ENCODE data around the gene MAK.
"Not testable (repeated sequence)": the region's sequence is repeated elsewhere in the genome, so short reads cannot be mapped to it uniquely, and the experiment has no call there.

MAK gene

DNA sequence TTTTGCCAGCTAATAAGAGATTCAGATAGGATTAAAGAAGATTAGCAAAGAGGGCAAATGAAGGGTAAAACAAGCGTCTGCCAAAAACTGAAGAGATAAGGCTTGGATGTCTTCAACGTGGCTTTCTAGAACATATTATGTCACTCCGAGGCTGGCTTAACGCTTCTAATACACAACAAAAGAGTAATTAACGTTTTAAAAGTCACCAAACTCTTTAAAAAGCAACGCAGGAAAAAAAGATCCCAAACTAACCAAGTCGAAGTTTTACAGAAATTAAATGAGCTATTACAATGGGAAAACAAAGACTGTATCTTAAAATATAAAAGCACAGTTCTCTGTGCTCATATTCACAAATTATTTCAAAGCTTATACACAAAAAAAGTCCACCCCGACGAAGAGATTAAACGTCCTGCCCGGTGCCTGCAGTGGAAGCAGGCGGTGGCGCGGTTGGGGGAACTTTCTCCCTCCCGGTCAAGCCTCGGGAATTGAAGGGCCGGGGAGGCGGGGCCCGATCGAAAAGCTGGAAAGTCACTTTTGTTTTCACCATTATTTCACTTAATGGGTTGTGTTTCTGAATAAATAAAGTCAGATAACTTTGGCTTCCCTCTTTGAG lies 1.2 kb downstream of the MAK start:
- H3K27me3 Mint-ChIP-seq (ENCODE audit: low read depth): peaks cover 25% of the 10 kb centered on the region
- no peaks in the 10 kb centered on the region for H3K36me3 Mint-ChIP-seq (ENCODE audit: low read depth)
- H3K9me3 Mint-ChIP-seq: no peaks in the 10 kb centered on the region
- DNase-seq (ENCODE audit: low spot score): no peak
- H3K4me1 Mint-ChIP-seq (ENCODE audit: low read depth): peaks cover 17% of the 10 kb centered on the region
- no peak overlapping the region for H3K27ac Mint-ChIP-seq
- peak overlapping the region; percentile 83 for H3K4me3 Mint-ChIP-seq

DNA sequence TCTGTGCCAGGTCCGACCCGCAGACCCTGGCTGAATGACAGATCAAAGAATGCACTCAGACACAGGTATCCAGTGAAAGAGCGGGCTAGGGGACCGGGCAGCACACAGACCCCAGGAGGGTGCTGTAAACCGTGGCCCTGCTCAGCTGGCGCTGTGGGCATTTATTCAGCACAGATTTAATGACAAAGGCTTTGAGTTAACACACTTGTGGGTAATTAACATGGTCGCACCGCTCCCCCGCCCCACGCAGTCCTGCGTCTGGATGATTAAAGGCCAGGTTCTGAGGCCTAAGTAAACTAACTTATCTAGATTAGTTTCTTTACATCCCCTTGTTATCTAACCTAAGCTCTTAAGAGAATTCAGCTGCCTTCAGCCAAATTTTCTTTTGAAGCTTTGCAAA lies 3.5 kb downstream of the MAK start:
- H3K9me3 Mint-ChIP-seq: no peaks in the 10 kb centered on the region
- no peak overlapping the region for H3K4me3 Mint-ChIP-seq
- H3K4me1 Mint-ChIP-seq (ENCODE audit: low read depth): peaks cover 17% of the 10 kb centered on the region
- no peak for DNase-seq (ENCODE audit: low spot score)
- H3K27ac Mint-ChIP-seq: no peak overlapping the region
- H3K27me3 Mint-ChIP-seq (ENCODE audit: low read depth): peaks cover 23% of the 10 kb centered on the region
- no peaks in the 10 kb centered on the region for H3K36me3 Mint-ChIP-seq (ENCODE audit: low read depth)

DNA sequence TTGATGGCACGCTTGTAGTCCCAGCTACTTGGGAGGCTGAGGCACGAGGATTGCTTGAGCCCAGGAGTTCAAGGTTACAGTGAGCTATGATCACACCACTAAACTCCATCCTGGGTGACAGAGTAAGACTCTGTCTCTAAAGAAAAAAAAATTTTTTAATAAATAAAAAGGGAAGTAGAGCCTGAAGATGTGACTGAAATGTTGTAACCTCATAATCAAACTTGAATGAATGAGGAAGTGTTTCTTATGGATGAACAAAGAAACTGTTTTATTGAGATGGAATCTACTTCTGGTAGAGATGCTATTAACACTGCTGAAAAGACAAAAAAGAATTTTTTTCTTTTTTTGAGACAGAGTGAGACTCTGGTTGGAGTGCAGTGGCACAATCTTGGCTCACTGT lies 6.7 kb downstream of the MAK start:
- Mint-ChIP-seq H3K4me3 (no peak overlapping the region), H3K36me3 (ENCODE audit: low read depth) (peaks cover 1% of the 10 kb centered on the region), H3K9me3 (no peaks in the 10 kb centered on the region), H3K27ac (no peak overlapping the region), H3K4me1 (ENCODE audit: low read depth) (no peaks in the 10 kb centered on the region), H3K27me3 (ENCODE audit: low read depth) (peaks cover 10% of the 10 kb centered on the region)
- DNase-seq (ENCODE audit: low spot score): no peak

DNA sequence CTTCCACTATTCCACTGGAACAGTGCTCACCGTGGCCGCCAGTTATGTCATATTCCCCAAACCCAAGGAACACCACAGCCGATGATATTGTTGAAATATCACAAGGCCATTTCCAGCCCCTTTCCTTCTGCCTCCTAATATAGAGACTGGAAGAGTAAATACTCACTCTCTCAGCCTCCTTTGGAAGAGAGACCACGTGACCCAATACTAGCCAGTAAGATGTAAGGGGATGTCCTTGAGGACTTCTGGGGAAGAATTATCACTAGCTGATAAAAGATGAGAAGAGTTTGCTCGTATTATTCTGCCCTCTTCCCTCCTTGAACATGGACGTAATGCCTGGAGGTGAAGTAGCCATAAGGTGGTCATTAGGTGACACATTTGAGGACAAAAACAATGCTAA lies 13.5 kb downstream of the MAK start:
- DNase-seq (ENCODE audit: low spot score): no peak
- Mint-ChIP-seq H3K4me1 (ENCODE audit: low read depth) (no peaks in the 10 kb centered on the region), H3K4me3 (no peak overlapping the region), H3K9me3 (no peaks in the 10 kb centered on the region), H3K27me3 (ENCODE audit: low read depth) (no peaks in the 10 kb centered on the region), H3K27ac (no peak overlapping the region), H3K36me3 (ENCODE audit: low read depth) (peaks cover 1% of the 10 kb centered on the region)

DNA sequence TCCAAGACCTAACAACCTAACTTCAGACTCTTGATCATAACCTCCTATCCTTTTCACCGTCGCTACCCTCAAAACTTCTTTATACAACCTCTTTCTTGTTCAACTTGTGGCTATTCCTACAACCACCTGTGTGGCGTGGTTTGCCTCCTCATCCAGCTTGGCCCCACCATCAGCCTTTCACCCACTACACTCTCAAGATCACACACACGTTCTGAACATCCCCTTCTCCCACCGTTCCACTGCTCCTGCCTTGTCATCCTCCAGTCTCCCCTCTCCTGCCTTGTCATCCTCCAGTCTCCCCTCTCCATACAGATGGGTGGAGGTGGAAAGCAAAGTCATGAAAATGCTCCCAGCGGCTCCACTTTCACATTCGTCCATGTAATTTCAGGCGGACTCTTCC lies 14.0 kb downstream of the MAK start:
- H3K27ac Mint-ChIP-seq: no peak overlapping the region
- DNase-seq (ENCODE audit: low spot score): no peak
- H3K27me3 Mint-ChIP-seq (ENCODE audit: low read depth): no peaks in the 10 kb centered on the region
- peaks cover 1% of the 10 kb centered on the region for H3K36me3 Mint-ChIP-seq (ENCODE audit: low read depth)
- H3K4me3 Mint-ChIP-seq: no peak overlapping the region
- H3K4me1 Mint-ChIP-seq (ENCODE audit: low read depth): no peaks in the 10 kb centered on the region
- no peaks in the 10 kb centered on the region for H3K9me3 Mint-ChIP-seq

DNA sequence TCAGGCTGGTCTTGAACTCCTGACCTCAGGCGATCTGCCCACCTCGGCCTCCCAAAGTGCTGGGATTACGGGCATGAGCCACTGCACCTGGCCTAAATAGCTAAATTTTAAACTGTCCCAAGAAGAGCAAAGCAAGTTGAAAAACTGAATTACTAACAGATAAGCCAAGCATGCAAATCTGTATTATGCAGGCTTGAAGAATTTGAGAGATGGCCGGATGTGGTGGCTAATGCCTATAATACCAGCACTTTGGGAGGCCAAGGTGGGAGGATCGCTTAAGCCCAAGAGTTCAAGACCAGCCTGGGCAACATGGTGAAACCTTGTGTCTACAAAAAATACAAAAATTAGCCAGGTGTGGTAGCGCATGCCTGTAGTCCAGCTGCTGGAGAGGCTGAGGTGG lies 24.2 kb downstream of the MAK start:
- not testable (repeated sequence) for H3K4me1 Mint-ChIP-seq (ENCODE audit: low read depth); H3K4me3 Mint-ChIP-seq; H3K9me3 Mint-ChIP-seq; H3K36me3 Mint-ChIP-seq (ENCODE audit: low read depth); H3K27me3 Mint-ChIP-seq (ENCODE audit: low read depth); H3K27ac Mint-ChIP-seq; DNase-seq (ENCODE audit: low spot score)

DNA sequence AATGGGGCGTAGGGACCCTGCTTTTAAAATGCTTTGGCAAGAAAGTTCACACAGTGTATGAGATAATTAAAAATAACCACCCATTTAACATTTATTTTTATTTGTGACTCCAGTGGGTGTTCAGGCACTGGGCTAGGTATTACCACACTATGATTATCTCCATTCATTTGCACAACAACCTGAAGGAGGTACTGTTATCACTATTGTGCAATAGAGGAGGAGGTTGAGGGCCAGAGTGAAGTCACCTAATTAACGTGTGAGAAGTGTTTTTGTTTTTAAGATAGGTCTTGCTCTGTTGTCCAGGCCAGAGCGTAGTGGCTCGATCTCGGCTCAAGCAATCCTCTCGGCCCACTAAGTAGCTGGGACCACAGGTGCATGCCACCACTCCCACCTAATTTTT lies 29.2 kb downstream of the MAK start:
- Mint-ChIP-seq H3K27me3 (ENCODE audit: low read depth) (no peaks in the 10 kb centered on the region), H3K36me3 (ENCODE audit: low read depth) (no peaks in the 10 kb centered on the region), H3K27ac (no peak overlapping the region), H3K4me3 (no peak overlapping the region), H3K9me3 (no peaks in the 10 kb centered on the region), H3K4me1 (ENCODE audit: low read depth) (peaks cover 2% of the 10 kb centered on the region)
- no peak for DNase-seq (ENCODE audit: low spot score)

DNA sequence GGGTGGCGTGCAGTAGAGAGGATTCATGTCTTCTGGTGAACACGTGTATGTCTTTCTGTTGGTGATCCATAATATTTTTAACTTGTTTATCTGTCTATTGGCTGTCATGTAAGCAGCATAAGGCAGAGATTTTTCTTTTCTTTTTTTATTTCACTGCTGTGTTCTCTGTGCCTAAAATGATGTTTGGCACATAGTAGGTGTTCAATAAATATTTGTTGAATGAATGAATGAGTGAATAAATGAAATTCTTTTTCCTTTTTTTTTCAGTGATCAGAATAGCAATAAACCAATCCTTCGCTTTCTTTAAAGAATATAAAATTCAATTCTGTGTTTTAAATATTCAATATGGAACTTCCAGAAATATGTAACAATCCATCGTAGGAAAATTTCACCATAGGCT lies 30.0 kb downstream of the MAK start:
- no peak for DNase-seq (ENCODE audit: low spot score)
- no peak overlapping the region for H3K4me3 Mint-ChIP-seq
- H3K27ac Mint-ChIP-seq: no peak overlapping the region
- H3K4me1 Mint-ChIP-seq (ENCODE audit: low read depth): peaks cover 2% of the 10 kb centered on the region
- H3K9me3 Mint-ChIP-seq: no peaks in the 10 kb centered on the region
- H3K27me3 Mint-ChIP-seq (ENCODE audit: low read depth): no peaks in the 10 kb centered on the region
- no peaks in the 10 kb centered on the region for H3K36me3 Mint-ChIP-seq (ENCODE audit: low read depth)

DNA sequence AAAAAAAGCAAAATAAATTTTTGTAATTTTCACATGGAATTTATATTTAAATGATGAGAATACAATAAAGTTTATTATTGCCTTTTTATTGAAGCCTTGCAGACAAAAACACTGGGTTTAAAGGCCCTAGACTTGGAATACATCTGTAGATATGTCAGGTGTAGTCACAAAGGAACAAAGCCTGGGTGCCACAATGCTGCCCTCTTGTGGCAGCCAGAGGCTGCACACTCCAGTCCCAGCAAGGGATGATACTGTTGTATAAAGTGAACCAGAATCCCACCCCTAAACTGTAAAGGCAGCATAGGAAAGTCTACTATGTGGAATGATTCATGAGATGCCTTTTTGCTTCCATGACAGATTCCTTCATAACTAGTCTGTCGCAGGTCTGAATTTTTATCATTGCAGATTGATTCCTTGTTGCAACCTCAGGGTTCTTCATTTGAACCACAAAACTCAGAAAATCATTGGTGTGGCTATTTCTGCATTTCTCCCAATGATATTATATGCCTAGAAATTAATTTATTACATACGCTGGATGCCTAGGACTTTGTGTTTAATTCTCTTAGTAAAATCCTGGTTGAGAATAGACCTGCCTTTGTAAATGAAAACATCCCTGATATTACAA lies 37.0 kb downstream of the MAK start:
- peak; percentile 48 for DNase-seq (ENCODE audit: low spot score)
- Mint-ChIP-seq H3K4me3 (no peak overlapping the region), H3K36me3 (ENCODE audit: low read depth) (peaks cover 2% of the 10 kb centered on the region), H3K27me3 (ENCODE audit: low read depth) (no peaks in the 10 kb centered on the region), H3K9me3 (no peaks in the 10 kb centered on the region), H3K4me1 (ENCODE audit: low read depth) (no peaks in the 10 kb centered on the region), H3K27ac (no peak overlapping the region)

DNA sequence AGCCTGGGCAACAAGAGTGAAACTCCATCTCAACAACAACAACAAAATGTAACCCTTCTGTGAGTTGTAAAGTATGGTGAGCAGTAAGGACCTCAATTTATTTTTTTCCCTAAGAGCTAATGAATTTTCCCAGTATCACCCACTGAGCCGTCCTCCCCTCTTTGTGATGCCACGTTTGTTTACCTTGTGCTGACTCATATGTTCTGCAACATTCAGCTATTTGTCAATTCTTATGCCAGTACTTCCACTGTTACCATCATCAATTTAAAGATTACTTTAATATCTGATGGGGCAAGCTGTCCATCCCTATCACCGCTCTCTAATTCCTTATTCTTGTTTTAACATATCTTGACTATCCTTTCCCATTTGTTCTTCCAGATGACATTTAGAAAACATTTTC lies 37.5 kb downstream of the MAK start:
- H3K4me3 Mint-ChIP-seq: no peak overlapping the region
- no peaks in the 10 kb centered on the region for H3K9me3 Mint-ChIP-seq
- no peaks in the 10 kb centered on the region for H3K27me3 Mint-ChIP-seq (ENCODE audit: low read depth)
- no peaks in the 10 kb centered on the region for H3K4me1 Mint-ChIP-seq (ENCODE audit: low read depth)
- H3K27ac Mint-ChIP-seq: no peak overlapping the region
- H3K36me3 Mint-ChIP-seq (ENCODE audit: low read depth): peaks cover 2% of the 10 kb centered on the region
- DNase-seq (ENCODE audit: low spot score): no peak

DNA sequence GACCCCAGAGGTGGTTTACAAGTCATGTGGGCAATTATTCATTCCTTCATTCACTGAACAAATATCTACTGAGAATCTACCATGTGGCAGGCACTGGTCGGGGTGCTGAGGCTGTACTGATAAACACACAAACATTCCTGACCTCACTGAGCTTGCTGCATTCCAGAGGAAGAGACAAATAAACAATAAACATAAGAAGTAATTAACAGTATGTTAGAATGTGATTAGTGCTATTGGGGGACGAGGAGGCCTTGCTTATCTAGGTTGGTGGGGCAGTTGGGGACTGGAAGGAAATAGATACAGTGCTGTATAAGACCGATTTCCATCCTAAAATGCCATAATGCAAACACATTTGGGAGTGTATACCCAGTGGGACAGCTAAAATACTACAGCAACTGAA lies 44.1 kb downstream of the MAK start:
- Mint-ChIP-seq H3K4me3 (no peak overlapping the region), H3K27me3 (ENCODE audit: low read depth) (no peaks in the 10 kb centered on the region), H3K27ac (no peak overlapping the region), H3K4me1 (ENCODE audit: low read depth) (no peaks in the 10 kb centered on the region), H3K36me3 (ENCODE audit: low read depth) (peaks cover 3% of the 10 kb centered on the region), H3K9me3 (no peaks in the 10 kb centered on the region)
- no peak for DNase-seq (ENCODE audit: low spot score)

DNA sequence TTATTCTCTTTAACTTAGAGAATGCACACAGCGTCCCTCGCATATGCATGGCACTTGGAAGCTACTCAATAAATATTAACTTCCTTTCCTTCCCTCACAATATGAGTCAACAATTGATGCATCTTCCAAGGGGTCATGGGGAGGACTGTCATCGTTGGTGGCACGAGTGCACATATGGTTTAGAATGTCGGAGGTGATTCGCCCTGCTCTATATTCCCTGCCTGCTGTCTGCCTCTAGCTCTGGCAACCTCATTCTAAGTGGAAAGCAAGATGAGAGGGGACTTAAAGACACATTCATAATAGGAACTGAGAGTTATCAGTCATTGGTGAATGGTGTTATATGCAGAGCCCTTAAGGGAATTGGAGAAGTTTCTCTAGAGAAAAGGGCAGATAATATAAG lies 44.6 kb downstream of the MAK start:
- H3K9me3 Mint-ChIP-seq: no peaks in the 10 kb centered on the region
- H3K4me3 Mint-ChIP-seq: no peak overlapping the region
- no peak overlapping the region for H3K27ac Mint-ChIP-seq
- H3K4me1 Mint-ChIP-seq (ENCODE audit: low read depth): no peaks in the 10 kb centered on the region
- H3K36me3 Mint-ChIP-seq (ENCODE audit: low read depth): peaks cover 3% of the 10 kb centered on the region
- no peaks in the 10 kb centered on the region for H3K27me3 Mint-ChIP-seq (ENCODE audit: low read depth)
- DNase-seq (ENCODE audit: low spot score): no peak

DNA sequence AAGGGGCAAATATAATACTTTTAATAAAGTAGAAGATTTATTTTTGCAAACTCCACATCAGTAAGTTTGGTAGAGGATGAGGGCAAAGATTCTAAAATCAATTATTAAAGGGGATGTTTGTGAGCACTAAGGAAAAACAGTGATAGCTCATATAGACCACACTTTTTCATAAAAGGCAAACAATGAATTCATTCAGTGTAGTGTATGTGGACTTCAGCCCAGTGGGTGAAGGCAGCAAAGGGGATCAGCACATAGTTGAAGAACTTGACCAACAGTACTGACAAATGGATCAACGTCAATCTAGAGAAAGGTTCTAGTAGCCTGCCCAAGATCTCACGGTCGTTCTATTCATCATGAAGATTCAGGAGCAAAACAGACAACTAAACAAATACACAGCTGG lies 45.3 kb downstream of the MAK start:
- Mint-ChIP-seq H3K4me3 (no peak overlapping the region), H3K9me3 (no peaks in the 10 kb centered on the region), H3K36me3 (ENCODE audit: low read depth) (peaks cover 3% of the 10 kb centered on the region), H3K27me3 (ENCODE audit: low read depth) (no peaks in the 10 kb centered on the region), H3K27ac (no peak overlapping the region), H3K4me1 (ENCODE audit: low read depth) (no peaks in the 10 kb centered on the region)
- no peak for DNase-seq (ENCODE audit: low spot score)

DNA sequence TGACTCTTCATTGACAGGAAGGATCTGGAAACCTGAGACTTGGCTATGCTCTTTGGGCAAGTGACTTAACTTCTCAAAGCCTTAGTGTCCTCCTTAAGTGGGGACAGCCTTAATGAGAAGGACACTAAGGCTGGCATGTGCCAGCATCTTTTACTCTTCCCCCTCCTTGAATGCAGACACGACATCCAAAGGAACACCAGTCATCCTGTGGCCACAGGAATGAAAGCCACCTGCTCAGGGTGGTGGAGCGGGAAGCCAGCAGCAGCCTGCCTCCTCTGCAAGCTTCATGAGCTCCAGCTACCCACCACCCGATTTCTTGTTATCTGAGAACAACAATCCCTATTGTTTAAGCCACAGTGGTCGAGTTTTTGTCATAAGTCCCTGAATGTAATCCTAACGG lies 46.2 kb downstream of the MAK start:
- no peaks in the 10 kb centered on the region for H3K9me3 Mint-ChIP-seq
- no peaks in the 10 kb centered on the region for H3K4me1 Mint-ChIP-seq (ENCODE audit: low read depth)
- H3K4me3 Mint-ChIP-seq: no peak overlapping the region
- no peak overlapping the region for H3K27ac Mint-ChIP-seq
- H3K27me3 Mint-ChIP-seq (ENCODE audit: low read depth): no peaks in the 10 kb centered on the region
- DNase-seq (ENCODE audit: low spot score): no peak
- peaks cover 3% of the 10 kb centered on the region for H3K36me3 Mint-ChIP-seq (ENCODE audit: low read depth)

DNA sequence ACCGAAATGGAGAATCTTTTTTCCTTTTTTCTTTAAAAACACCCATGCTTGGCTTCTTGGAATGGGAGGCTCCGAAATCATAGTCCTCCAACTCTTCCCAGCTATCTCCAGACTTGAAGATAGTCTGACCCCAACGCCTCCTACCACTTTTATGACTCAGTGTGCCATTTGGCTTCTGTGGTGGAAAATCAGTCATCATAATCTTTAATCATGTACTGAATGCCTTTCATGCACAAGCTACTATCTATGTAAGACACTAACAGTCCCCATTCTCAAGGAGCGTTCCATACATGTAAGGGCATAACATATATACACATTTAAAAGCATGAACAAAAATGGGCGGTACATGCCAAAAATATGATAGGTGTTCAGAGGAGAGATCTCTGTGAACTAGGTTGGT lies 46.7 kb downstream of the MAK start:
- Mint-ChIP-seq H3K27ac (no peak overlapping the region), H3K36me3 (ENCODE audit: low read depth) (peaks cover 3% of the 10 kb centered on the region), H3K27me3 (ENCODE audit: low read depth) (no peaks in the 10 kb centered on the region), H3K4me1 (ENCODE audit: low read depth) (no peaks in the 10 kb centered on the region), H3K4me3 (no peak overlapping the region), H3K9me3 (no peaks in the 10 kb centered on the region)
- no peak for DNase-seq (ENCODE audit: low spot score)

All from T-helper 2 cell treated with Interferon-gamma antibody and Interleukin-4, amounts not matched to agents 5 μg/mL and 100 μg/mL, for 36 hours (primary cell).